ENCODE data around the gene NOXO1. TPM values are rescaled to one million over a fixed set of nuclear protein-coding genes. Genes with fewer than 3 reads are reported as not detected.

Gene NOXO1
- total RNA-seq, 2 donors from 2014 or later: 0.42 TPM; not detected in 1

GRCh38 chr16:1933097-1933661, 48.1 kb downstream of the NOXO1 start:
- DNase-seq: peak; percentile 47
- H3K4me3 Mint-ChIP-seq: no peak overlapping the region
- no peak overlapping the region for H3K27ac Mint-ChIP-seq
- Histone ChIP-seq H3K36me3 (ENCODE audit: control insufficient read depth, insufficient read depth, low read length) (peaks cover 4% of the 10 kb centered on the region), H3K9me3 (ENCODE audit: control insufficient read depth, low read length) (no peaks in the 10 kb centered on the region), H3K27ac (ENCODE audit: low read depth, low read length) (no peak overlapping the region), H3K27me3 (ENCODE audit: control insufficient read depth, insufficient read depth, low read length, poor library complexity, severe bottlenecking) (peaks cover 13% of the 10 kb centered on the region), H3K4me3 (ENCODE audit: low read length) (no peak overlapping the region), H3K9ac (ENCODE audit: extremely low read depth, low read length, poor library complexity, severe bottlenecking) (no peak overlapping the region), H3K4me1 (ENCODE audit: control insufficient read depth, insufficient read depth, low read length) (no peaks in the 10 kb centered on the region)
- peaks cover 27% of the 10 kb centered on the region for H3K27me3 Mint-ChIP-seq (ENCODE audit: insufficient read depth)
- peaks cover 9% of the 10 kb centered on the region for H3K36me3 Mint-ChIP-seq (ENCODE audit: low read depth)
- peaks cover 2% of the 10 kb centered on the region for H3K4me1 Mint-ChIP-seq
- no peak for TF ChIP-seq CTCF (conservative IDR thresholded peaks at IDR 0.05)
- 83 to 84% methylated on average over 9 to 23 of the region's 23 CpGs for WGBS, 2 experiments (ENCODE audit: insufficient coverage in 1 of 2, insufficient read length in 1 of 2)
- H3K9me3 Mint-ChIP-seq: no peaks in the 10 kb centered on the region

GRCh38 chr16:1932050-1933028, 48.9 kb downstream of the NOXO1 start:
- no peak overlapping the region for H3K27ac ChIP-seq (ENCODE audit: low read depth, low read length)
- H3K27ac Mint-ChIP-seq: no peak overlapping the region
- peaks cover 6% of the 10 kb centered on the region for H3K36me3 Mint-ChIP-seq (ENCODE audit: low read depth)
- H3K4me3 ChIP-seq (ENCODE audit: low read length): no peak overlapping the region
- 84 to 93% methylated on average over 16 to 19 of the region's 19 CpGs for WGBS, 2 experiments (ENCODE audit: insufficient coverage in 1 of 2, insufficient read length in 1 of 2)
- no peaks in the 10 kb centered on the region for H3K9me3 ChIP-seq (ENCODE audit: control insufficient read depth, low read length)
- no peak overlapping the region for H3K4me3 Mint-ChIP-seq
- peaks cover 2% of the 10 kb centered on the region for H3K4me1 Mint-ChIP-seq
- H3K9me3 Mint-ChIP-seq: no peaks in the 10 kb centered on the region
- H3K27me3 ChIP-seq (ENCODE audit: control insufficient read depth, insufficient read depth, low read length, poor library complexity, severe bottlenecking): peaks cover 13% of the 10 kb centered on the region
- peak; percentile 86 for DNase-seq
- no peaks in the 10 kb centered on the region for H3K4me1 ChIP-seq (ENCODE audit: control insufficient read depth, insufficient read depth, low read length)
- H3K27me3 Mint-ChIP-seq (ENCODE audit: insufficient read depth): peaks cover 30% of the 10 kb centered on the region
- H3K9ac ChIP-seq (ENCODE audit: extremely low read depth, low read length, poor library complexity, severe bottlenecking): no peak overlapping the region
- no peaks in the 10 kb centered on the region for H3K36me3 ChIP-seq (ENCODE audit: control insufficient read depth, insufficient read depth, low read length)
- peak; percentile 63 for TF ChIP-seq CTCF (conservative IDR thresholded peaks at IDR 0.05)

DNA sequence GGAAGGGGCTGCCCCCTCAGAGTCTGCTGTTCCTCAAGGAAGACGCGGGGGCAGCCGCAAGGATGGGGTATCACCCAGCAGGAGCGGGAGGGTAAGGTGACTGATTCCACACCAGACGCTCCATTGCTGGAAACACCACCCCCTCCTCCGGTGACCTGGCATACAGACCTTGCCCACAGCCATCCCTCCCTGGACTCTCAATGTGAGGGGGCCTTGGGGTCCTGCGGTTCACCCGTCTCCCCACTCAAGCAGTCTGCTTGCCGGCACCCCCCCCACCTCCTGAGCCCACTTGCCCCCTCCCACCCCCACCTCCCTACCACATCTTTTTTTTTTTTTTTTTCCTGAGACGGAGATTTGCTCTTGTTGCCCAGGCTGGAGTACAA, 50.9 kb downstream of the NOXO1 start:
- Histone ChIP-seq H3K36me3 (ENCODE audit: control insufficient read depth, insufficient read depth, low read length) (no peaks in the 10 kb centered on the region), H3K9ac (ENCODE audit: extremely low read depth, low read length, poor library complexity, severe bottlenecking) (no peak overlapping the region), H3K9me3 (ENCODE audit: control insufficient read depth, low read length) (no peaks in the 10 kb centered on the region), H3K27ac (ENCODE audit: low read depth, low read length) (no peak overlapping the region), H3K4me3 (ENCODE audit: low read length) (no peak overlapping the region), H3K27me3 (ENCODE audit: control insufficient read depth, insufficient read depth, low read length, poor library complexity, severe bottlenecking) (peaks cover 13% of the 10 kb centered on the region), H3K4me1 (ENCODE audit: control insufficient read depth, insufficient read depth, low read length) (no peaks in the 10 kb centered on the region)
- WGBS, 2 experiments (ENCODE audit: insufficient coverage in 1 of 2, insufficient read length in 1 of 2): 86% methylated on average over 9 of the region's 10 CpGs; no CpG with 5 or more reads in 1 of the 2 experiments
- H3K36me3 Mint-ChIP-seq (ENCODE audit: low read depth): no peaks in the 10 kb centered on the region
- H3K27ac Mint-ChIP-seq: no peak overlapping the region
- H3K9me3 Mint-ChIP-seq: no peaks in the 10 kb centered on the region
- no peak overlapping the region for H3K4me3 Mint-ChIP-seq
- TF ChIP-seq CTCF (conservative IDR thresholded peaks at IDR 0.05): no peak
- no peak for DNase-seq
- peaks cover 2% of the 10 kb centered on the region for H3K4me1 Mint-ChIP-seq
- peaks cover 36% of the 10 kb centered on the region for H3K27me3 Mint-ChIP-seq (ENCODE audit: insufficient read depth)
